D721Med (cell line): ENCODE measurements around the gene XCL2.
"Not testable (repeated sequence)": the region's sequence is repeated elsewhere in the genome, so short reads cannot be mapped to it uniquely, and the experiment has no call there.

ENCODE experiments used
- DNase-seq: peaks from one replicate; pipeline ENCODE4 v3.0.0; 2011; ENCODE audit warnings: low spot score; ENCODE audit not compliant: insufficient read length
- FAIRE-seq: peaks from 2 replicates; lab custom pipeline; 2011; peaks lifted over from hg19 to GRCh38; lab: Jason Lieb, UNC
- CTCF ChIP-seq: IDR thresholded peaks from 2 replicates; pipeline ENCODE4 v1.5.1; 2012; ENCODE audit warnings: mild to moderate bottlenecking, control low read depth; ENCODE audit not compliant: insufficient read depth; ENCODE audit errors: missing control alignments

XCL2 gene

GRCh38 chr1:168545678-168546552 lies 2.1 kb upstream of the XCL2 start:
- not testable (repeated sequence) for DNase-seq
- FAIRE-seq: peak; percentile 88
- peak; percentile 66 for TF ChIP-seq CTCF

GRCh38 chr1:168542978-168543377 lies 819 bp downstream of the XCL2 start:
- DNase-seq, FAIRE-seq: not testable (repeated sequence)

- DNase-seq, FAIRE-seq: not testable (repeated sequence)
These were observed 3.0 kb downstream of the XCL2 start for GRCh38 chr1:168540798-168541197.

- TF ChIP-seq CTCF: no peak
- DNase-seq: no peak
- peak; percentile 75 for FAIRE-seq
These were observed 8.3 kb downstream of the XCL2 start for GRCh38 chr1:168535536-168535935.

GRCh38 chr1:168531615-168532345 lies 12.0 kb downstream of the XCL2 start:
- DNase-seq (no peak), FAIRE-seq (peak; percentile 44)
- no peak for TF ChIP-seq CTCF

GRCh38 chr1:168529518-168529917 lies 14.3 kb downstream of the XCL2 start:
- TF ChIP-seq CTCF: no peak
- FAIRE-seq (no peak), DNase-seq (no peak)

GRCh38 chr1:168521401-168522000 lies 22.3 kb downstream of the XCL2 start:
- no peak for TF ChIP-seq CTCF
- FAIRE-seq (peak; percentile 56), DNase-seq (no peak)
